DLD1 (cell line): ENCODE results near the gene ISYNA1.

Source experiments
- in situ Hi-C: cut with HindIII; loops from 2 replicates; pipeline ENCODE4 v1.10.0; 2017; ENCODE audit warnings: low sequenced_read_pairs

The ISYNA1 gene

DNA sequence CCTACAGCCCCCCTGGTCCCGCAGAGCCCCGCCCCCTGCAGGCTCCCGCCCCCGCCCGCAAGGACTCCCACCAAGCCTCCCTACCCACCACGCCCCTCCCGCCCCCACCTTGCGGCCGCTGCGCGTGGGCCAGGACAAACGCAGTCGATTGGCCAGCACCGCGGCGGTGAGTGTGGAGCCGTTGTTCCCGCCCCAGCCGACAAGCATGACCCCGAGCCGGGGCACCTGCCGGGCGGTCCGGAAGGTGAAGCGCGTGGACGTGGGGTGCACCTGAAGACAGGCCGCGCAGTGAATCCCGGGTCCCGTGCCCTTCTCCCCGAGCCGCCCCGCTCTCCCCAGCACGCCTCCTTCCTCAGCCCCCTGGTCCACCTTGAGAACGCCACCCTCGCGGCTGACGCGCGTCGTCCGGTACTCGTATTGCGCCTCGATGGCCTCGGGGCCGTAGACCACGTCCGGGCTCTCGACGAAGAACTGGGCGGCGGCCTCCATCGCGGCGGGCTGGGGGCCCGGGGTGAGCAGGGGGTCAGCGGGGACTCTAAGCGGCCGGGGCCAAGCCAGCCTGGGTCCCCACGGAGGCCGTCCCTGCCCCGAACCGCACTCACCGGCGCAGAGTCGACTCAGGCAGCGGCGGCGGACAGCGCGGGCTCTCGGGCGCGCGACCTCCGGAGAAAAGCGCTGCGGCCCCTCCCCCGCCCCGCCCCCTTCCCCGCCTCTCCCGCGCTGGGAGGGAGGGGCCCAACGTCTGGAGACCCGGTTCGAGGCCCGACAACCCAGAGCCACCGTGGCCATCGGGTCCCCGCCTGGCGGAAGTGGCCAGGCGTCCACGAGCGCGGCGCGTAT is at the start of gene ISYNA1:
TSS of gene ISYNA1 (minus strand) at position 643 of the 840 bp plus-strand sequence. CDS start at position 489, 154 bp downstream.
- in situ Hi-C loops: no loop called here

DNA sequence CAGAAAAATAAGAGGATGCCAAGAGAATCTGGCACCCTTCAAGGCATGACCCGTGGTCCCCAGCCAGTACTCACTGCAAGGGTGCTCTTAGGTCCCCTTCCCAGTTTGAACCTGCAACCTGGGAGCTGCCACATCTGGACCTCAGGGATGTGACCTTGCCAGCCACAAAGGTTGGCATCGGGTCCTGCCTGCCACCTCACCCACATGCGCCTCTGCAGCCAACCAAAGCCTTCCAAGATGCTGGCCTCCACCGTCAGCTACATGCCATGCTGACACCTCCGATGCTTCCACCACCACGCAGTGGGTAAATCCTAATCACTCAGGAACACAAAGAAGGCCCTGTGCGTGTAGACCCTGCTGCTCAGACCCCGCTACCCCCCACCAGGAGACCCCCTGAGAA is 48.8 kb upstream of the ISYNA1 start:
- in situ Hi-C loops: no loop called here

DNA sequence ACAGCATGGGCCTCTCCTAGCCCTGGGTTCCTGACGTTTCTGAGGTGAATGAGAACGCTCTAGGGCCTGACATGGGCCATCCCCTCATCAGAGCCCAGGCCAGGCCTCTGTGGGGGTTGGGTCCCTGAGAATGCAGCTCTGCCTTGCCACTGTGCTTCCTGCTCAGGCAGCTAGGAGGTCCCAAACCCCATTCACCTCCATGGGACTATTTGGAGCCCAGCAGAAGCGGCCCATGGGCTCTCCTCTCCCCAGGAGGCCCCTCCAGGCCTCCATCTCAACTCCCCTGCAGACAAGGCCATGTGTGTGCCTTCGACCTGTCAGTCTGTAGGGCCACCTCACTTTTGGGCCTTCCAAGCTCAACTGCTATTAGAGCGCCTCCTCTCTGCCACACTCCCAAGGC is 47.1 kb upstream of the ISYNA1 start:
- in situ Hi-C loops: no loop called here

DNA sequence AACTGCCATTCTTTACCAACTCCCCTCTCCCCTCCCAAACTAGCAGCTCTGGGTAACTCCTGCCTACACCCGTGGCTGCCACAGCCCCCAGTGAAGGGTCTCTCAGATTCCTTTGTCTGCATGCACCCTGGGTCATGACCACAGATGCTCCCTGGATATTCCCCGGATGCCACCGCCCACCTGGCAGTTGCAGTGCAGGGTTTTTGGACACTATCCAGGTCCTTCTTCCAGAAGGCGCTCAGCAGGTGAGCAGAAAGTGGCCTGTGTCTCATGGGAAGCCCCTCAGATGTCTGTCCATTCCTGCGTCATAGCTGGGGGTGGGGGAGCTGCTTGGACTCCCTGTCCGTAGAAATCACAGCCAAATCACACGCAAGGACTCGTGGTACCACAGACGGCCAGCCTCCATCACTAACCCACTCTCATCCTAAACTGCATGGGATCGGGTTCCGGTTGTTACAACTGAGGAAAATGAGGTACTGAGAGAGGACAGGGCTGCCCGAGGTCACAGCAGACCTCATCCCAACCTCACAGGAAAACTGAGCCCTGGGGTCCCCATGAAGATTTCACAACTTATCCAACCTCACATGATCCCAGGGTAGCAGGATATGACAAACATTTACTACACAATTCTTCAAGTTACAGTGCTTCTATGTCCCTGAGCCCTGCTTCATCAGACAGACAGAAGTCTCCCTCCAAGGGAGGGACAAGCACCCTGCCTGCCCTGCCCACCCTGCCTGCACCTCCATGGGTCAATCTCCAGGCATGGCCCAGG is 45.4 kb upstream of the ISYNA1 start:
- in situ Hi-C loops: no loop called here

DNA sequence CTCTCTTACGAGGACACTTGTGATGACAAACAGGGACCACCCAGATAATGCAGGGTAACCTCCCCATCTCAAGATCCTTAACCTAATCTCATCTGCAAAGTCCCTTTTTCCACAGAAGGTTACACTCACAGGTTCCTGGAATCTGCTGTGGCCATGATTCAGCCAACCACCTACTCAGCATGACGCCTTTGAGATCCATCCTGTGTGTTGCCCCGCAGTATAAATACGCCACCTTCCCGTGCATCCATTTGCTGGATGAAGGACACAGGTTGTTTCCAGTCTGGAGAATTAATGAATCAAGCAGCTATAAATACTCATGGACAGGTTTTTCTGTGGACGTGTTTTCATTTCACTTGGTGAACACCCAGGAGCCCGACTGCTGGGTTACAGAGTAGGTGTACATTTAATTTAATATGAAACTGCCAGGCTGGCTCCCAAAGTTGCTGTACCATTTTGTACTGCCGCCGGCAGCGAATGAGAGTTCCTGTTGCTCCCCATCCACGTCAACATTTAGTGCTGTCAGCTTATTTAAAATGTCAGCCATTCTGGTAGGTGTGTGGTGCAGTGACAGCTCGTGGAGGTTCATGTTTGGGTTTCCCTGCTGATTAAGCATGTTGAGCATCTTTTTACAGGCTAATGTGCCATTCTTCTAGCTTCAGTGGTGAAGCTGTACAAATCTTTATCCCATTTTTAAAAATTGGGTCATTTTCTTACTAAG is 43.7 kb upstream of the ISYNA1 start:
- in situ Hi-C loops: no loop called here

DNA sequence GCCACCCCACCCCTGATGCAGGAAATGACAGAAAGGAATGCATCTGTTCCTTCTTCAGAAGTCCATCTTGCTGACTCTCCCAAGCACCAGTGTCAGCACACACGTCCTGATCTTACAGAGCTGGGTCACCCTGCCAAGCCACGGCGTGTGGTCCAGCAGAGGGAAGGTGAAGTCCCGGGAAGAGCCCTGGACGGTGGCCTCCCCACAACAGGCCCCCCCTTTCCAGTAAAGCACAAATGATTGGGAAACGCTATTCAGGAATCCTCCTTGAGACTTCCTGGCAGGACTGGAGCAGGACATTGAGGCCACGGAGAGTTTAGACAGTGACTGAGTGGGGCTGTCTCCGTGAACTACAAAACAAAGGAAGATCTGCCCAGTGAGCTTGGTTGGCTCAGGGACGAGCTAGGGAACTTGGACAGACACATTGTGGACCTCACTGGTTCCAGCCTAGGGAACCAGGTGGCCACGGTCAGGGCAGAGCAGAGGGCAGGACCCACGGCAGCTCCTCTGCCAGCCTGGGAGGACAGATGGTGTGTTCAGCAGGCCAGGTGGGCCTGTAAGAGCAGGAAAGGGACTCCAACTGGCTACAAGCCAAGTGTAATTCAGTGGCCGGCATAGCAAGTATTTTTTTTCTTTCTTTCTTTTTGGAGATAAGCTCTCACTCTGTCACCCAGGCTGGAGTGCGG is 42.2 kb upstream of the ISYNA1 start:
- in situ Hi-C loops: no loop called here

DNA sequence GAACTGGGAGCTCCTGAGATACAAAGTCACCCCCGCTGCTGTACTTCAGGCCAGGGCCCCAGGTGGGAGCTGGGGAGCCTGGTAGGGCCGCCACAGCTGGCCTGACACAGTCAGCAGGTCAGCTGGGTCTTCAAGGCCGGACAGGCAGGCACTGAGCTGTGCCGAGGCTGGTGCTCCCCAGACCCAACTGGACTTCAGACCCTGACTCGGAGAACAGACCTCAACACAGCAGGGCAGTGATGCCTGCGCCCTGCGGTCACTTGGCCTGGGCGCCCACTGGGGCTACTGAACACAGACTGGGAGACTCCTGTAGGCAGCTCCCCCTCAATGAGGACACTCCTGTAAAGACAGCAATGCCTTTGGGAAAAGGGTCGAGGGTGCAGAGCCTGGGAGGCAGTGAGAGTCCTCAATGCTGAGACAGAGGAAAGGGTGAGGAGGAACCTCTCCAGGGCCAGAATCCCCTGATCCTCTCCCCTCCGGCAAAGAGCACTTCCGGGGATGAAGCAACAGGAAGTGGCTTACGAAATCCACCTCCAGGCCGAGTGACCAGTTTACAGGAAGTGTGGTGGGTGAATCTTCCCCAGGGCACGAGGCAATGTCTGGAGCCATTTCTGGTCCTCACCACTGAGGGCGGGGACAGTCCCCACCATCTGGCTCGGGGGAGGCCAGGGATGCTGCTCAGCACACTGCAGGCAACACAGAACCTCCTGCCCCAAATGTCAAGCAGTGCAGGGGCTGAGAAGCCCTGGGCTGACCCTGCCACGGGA is 40.8 kb upstream of the ISYNA1 start:
- in situ Hi-C loops: no loop called here

DNA sequence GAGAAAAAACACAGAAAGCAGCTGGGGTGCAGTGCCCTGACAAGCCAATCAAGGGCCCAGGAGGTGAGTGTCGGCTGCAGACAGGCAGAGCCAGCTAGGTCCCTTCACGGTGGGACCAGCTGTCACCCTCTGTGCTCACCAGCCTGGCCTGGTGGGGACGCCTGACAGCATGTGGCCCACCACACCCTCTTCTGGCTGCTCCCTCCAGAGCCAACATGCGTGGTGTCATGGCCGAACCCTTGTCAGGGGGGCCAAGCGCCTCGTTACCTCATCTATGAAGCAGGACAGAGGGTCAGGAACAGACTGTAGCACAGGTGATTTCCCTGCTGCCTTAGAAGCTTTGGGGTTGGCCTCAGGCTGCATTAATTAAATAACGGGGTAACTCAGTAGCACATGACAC is 40.0 kb upstream of the ISYNA1 start:
- in situ Hi-C loops: no loop called here

DNA sequence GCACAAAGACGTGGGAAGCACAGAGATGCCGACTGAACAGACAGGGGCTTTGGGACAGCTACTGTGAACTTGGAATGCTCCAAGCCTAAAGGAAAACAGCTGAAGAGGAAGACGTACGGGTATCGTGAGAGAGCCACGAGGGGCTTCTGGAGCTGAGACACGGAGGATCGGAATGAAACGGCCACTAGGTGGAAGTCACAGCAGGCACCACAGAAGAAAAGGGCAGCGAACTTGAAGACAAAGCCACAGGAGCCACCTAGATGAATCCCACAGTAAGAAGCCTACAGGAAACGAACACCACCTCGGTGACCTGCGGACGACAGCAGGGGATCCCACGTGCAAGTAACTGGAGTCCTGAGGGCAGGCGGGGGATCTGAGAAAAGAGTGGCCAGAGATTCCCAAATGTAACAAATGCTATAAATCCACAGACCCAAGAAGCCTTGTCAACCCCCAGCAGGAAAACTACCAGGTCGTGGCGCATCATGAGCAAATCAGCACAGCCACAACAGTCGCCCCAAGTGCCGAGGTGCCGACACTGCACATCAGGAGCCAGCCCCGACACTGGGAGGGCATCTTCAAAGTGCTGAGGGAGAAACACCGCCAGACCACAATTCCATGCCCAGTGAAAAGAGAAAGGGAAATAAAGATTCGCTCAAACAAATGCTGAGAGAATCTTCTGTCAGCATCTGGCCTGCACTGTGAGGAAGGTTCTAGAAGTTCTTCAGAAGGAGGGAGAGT is 39.3 kb upstream of the ISYNA1 start:
- in situ Hi-C loops: no loop called here

DNA sequence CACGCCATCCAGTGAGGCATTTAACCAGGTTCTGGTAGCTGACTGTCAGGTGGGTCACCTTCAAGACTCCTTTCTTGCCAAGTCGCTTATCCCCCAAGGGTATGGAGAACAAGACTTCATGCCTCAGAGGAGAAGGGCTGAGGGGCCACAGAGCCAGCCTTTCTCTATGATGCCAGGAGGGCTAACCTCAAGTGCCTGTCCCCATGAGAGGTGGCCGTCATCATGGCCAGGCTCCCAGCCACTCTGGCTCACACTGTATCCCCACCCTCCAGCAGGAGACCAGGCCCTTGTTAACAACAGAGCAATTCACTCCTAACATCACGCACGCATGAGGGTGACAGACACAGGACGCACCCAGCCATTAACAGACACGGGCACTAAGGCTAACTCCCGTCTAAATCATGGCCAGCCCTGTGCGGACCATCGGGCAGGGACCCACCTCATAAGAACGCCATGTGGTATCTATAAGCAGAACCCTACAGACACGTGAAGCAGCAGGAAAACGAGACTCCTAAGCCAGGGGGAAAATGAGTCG is 38.6 kb upstream of the ISYNA1 start:
- in situ Hi-C loops: no loop called here

DNA sequence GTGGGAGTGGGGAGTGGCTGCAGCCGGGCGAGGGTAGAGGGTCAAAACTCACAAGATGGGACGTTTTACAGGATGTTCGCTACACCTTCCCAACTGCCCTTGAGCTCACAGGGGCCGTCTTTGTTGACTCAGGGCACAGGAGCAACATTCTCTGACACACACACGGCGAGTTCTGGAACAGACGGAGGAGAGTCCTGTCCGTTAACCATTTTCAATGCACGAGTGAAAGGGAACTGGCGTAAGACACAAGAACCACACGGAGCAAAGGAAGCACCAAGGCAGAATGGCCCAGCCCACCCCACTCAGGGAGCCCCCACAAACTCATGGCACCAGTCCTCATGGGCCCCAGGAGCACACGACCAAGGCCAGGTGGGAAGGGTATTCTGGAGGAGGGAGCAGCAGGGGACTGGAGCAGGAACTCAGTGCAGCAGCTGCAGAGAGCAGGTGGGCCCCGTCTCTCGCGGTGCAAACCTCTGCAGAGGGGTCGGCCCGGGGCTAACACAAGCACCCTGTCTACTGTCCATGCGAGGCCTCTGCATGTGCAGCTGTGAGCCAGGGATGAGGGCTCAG is 37.9 kb upstream of the ISYNA1 start:
- in situ Hi-C loops: no loop called here

DNA sequence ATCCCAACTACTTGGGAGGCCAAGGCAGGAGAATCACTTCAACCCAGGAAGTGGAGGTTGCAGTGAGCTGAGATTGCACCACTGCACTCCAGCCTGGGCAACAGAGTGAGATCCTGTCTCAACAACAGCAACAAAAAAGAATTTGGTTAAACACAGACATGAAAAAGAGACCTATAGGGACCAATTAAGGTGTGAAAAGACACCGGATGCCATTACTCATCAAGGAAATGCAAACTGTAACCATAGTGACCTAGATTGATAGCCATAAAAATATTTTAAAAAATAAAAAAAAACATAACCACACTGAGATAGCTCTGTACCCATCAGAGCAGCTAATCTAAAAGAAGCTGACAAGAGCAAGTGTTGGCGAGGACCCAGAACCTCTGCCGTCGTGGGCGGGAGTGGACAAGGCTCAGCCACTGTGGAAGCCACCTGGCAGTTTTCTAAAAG is 37.1 kb upstream of the ISYNA1 start:
- in situ Hi-C loops: no loop called here

DNA sequence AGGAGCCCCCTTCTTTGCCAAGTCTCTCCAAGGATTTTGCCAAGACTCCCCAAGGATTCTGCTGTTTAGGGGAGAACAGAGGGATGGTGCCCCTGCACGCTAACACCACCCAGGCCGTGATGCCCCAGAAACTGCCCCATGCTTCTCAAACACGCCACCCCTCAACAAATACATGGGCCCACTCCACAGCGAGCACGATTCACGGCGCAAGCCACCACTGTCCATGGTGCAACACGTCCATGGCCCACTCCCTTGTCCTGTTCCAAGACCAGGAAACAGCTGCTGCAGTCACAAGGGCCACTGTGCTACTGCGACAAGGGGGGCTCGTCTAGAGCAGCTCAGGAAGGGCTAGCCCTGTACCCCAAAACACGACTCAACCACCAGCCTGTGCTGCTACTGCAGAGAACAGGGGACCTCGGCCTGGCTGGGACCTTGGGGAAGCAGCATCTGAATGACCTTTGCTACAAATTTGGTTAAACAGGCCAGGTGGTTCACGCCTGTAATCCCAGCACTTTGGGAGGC is 36.5 kb upstream of the ISYNA1 start:
- in situ Hi-C loops: no loop called here

DNA sequence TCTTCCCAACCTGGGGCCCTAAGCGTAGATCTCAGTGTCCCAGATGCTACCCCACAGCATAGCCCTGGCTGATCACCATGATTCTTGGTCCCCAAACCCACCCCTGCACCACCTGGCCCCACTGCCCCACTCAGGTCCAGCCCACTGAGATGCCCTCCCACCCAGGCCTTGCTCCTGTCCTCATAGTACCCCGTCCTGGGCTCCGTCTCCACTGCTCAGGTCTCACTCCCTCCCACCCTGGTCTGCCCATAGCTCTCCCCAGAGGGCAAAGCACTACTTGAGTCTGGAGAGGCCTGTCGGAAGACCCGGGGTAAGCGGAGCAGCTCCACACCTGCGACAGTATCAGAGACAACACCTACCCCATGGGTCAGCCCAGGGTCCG is 35.8 kb upstream of the ISYNA1 start:
- in situ Hi-C loops: no loop called here

DNA sequence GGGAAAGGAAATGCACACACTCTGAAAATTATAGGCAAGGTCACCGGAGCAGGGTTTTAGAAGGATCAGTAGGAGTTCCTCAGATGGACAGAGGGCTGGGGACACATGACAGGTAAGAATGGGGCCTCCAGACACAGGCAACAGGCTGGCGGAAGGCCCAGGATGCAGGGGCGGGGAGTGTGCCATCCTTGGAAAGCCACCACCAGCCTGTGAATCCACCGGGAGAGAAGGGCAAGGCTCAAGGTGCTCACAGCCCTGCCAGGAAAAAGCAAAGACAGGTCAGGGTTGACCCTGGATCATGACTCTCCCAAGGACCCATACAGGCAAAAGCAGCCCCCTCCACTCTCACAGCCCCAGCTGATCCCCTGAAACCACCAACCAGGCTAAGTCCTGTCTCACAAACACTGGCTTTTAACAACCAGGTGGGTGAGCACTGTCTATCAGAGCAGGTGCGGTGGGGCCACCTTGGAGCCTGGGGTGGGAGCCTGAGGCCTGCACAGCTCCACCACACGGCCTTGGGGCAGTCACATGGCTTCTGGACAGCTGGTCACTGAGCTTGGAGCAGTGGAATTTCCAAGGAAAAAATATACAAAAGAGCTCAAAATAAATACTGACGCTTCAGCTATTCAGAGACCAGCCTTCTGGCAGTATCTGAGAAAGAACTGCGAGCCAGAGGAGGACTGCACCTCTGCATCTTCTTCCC is 35.2 kb upstream of the ISYNA1 start:
- in situ Hi-C loops: no loop called here

DNA sequence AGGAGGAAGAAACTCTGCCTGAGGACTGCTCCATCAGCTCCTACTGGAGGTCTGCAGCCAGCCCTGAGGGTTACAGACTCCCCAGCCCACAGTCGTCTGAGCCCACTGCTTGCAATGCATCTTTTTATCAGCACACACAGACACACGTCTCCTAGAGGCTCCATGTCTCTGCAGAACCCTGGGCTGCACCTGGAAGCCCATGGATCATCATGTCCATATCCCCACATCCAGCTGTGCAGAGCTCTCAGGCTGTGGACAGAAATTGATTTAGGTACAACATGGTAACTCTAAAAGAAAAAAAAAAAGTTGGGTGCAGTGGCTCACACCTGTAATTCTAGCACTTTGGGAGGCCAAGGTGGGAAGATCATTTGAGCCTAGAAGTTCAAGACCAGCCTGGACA is 32.9 kb upstream of the ISYNA1 start:
- in situ Hi-C loops: no loop called here

DNA sequence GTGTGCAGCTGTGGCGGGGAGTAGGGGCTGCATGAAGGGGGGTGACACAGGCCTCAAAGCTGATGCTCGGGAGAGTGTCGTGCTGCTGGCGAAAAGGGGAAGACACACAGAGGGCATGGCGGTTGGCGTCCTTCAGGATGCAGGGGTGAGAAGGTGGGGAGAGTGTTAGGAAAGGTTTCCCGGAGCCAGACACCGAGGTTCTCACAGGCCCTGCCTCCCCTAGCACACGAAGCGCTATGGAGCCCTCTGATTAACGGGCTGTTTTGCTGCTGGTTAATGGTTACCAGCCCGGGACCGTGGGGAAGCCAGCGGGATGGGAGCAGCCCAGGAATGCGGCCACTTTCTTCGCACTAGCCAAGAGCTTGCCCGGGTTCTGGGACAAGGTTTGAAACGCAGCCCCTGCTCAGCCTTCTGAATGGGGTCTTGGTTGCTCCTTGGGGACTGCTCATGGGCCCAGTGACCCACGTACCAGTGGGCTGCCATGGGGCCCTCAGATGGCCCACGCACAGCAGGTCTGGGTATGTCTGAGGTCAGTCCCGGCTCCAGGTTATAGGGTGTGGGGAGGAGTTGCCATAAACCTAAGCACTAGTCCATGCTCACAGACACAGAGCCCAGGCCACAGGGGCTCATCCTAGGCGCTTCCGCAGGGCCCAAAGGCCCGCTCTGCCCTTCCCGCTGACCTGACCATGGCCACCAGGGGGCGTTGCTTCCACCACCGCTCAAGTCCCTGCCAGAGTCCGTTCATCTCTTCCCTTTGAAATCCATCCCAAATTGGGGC is 31.3 kb upstream of the ISYNA1 start:
- in situ Hi-C loops: no loop called here
